HepG2 (cell line): Measurements from ENCODE around the gene HSD11B2.

Experiments used
- CTCF ChIP-seq: sonication (generic); formaldehyde crosslinking; IDR thresholded peaks from 2 replicates; pipeline ENCODE4 v1.5.0; 2020; ENCODE audit warnings: mild to moderate bottlenecking, missing genetic modification reagents, moderate library complexity
- POLR2A ChIP-seq, 2 experiments: IDR thresholded peaks; 2 replicates each; pipeline ENCODE4 v1.6.1; 2011; ENCODE audit warnings: low read depth in 2 of 2, low read length in 2 of 2, mild to moderate bottlenecking in 1 of 2, moderate library complexity in 1 of 2; ENCODE audit not compliant: insufficient read depth in 1 of 2
- TBX2 ChIP-seq: sonication (generic); formaldehyde crosslinking; IDR thresholded peaks from 2 replicates; pipeline ENCODE4 v1.5.0; 2020; ENCODE audit warnings: missing genetic modification reagents, mild to moderate bottlenecking, borderline replicate concordance
- ZNF160 ChIP-seq: sonication (generic); formaldehyde crosslinking; IDR thresholded peaks from 2 replicates; pipeline ENCODE4 v1.8.0; 2022; ENCODE audit warnings: mild to moderate bottlenecking, inconsistent platforms, missing genetic modification reagents
- ZNF7 ChIP-seq: IDR thresholded peaks from 2 replicates; pipeline ENCODE4 v1.6.1; 2016; ENCODE audit warnings: missing biosample characterization, missing genetic modification reagents

GRCh38 chr16:67462279-67462655, 31.3 kb downstream of the HSD11B2 start:
- TF ChIP-seq TBX2 (CRISPR knock-in tag) (no peak), ZNF160 (CRISPR knock-in tag) (no peak), CTCF (no peak), POLR2A (IDR thresholded peaks at IDR 0.05; ENCODE audit: insufficient read depth in 1 of 2, low read depth in 2 of 2, low read length in 2 of 2) (no peak), ZNF7 (no peak)
